GM19035 (cell line): Measurements from ENCODE around the gene CD300C.
"Not testable (repeated sequence)": the region's sequence is repeated elsewhere in the genome, so short reads cannot be mapped to it uniquely, and the experiment has no call there.

Experiments used
- ATAC-seq: cut with Tn5 transposase; IDR thresholded peaks from one replicate; pipeline ENCODE4 v1.9.1; 2021; ENCODE audit not compliant: unreplicated experiment

The CD300C gene

DNA sequence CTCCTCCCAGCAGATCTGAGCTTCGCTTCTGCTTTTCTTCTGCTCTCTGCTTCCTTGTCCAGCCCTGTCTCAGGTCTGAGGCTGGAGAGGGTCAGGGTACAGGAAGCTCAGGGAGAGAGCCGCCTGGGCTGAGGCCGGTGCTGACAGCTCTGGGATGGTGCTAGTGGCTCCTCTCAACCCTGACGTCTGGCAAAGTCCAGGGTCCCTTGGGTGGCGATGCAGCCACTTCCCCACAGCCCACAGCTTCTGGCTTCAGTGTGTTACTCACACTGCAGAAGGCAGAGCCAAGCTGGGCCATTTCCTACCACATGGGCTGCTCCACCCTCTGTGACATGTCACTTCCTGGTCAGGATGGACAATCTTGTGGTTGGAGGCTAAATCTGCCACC, at the start of gene CD300C:
Gene CD300C, minus strand, starts transcription at position 273 of the 388 bp plus-strand sequence. CDS start 333 bp downstream, outside the sequence.
- ATAC-seq: no peak

DNA sequence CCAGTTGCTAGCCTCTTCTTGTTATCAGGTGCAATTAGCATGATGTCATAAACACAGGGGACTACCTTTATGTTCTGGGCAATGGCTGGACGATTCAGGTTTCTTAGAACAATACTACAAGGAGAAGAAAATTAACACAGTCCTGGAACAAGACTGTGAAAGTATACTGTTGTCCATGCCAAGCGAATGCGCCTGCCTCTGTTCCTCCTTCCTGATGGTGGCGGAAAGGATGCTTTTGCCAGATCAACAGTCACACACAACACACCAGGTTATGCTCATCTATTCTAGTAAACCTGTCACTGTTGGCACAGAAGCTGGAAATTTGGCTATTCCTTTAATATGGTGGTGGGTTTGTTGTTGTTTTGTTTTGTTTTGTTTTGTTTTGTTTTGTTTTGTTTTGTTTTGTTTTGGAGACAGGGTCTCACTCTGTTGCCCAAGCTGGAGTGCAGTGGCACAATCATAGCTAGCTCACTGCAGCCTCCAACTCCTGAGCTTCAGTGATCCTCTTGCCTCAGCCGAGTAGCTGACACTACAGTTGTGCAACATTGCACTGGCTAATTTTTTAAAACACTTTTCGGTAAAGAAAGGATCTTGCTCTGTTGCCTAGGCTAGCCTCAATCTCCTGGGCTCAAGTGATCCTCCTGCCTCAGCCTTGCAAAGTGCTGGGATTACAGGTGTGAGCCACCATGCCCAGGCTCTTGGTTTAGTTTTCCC, 49.3 kb upstream of the CD300C start:
- ATAC-seq: no peak

DNA sequence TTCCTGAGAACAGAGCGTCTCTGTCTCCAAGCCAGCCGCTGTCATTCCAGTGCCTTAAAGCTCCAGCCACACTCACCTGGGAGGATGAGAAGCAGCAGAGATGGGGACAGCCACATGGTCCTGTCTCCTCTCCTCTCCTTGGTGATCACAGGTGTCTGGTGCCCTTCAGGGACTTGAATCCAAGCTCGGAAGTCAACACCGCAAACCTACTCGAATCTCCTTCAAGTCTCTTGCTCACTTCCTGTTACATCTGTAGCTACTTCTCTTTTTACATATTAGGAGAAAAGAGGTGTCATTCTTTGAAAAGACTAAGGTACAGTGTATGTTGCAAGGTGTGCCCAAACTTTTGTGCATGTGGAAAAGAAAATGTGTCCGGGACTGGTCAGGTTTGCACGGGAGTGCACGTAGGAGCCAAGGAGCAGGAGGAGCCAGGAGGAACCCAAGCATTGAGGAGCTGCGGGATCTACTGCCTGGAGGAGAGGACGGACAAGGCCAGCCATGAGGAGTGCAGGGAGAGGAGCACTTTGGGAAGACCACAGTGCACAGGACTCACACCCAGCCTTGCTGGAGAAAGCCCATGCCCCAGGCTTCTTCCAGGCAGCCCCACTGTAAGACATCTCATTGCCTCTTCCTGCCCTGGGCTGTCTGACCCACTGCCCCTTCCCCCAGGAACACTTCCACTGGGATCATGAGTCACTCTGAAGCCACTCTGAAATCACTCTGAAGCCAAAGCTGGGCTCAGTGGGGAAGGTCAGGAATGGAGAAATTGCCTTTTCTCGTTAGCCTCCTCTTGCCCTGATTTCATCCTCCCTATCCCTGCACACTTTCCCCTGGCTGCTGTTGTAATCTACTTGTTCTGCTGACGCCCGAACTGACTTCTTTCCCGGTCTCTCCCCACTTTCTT, 46.4 kb upstream of the CD300C start, which contains the start of gene CD300LD:
Gene CD300LD, minus strand, starts transcription at position 197 of the 904 bp plus-strand sequence. Its CDS starts 81 bp downstream, at position 116.
- no peak for ATAC-seq

DNA sequence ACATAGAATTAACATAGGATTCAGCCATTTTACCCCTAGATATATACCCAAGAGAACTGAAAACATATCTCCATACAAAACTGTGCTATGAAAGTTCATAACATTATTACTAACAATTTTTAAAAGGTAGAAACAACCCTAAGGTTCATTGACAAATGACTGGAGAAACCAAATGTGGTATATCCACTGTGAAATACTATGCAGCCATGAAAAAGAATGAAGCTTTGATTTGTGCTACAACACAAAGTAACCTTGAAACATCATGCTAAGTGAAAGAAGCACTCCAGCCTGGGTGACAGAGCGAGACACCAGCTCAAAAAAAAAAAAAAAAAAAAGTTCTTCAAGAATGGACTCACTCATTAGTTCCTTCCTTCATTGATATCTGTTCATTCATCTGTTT, 45.6 kb upstream of the CD300C start:
- ATAC-seq: no peak

DNA sequence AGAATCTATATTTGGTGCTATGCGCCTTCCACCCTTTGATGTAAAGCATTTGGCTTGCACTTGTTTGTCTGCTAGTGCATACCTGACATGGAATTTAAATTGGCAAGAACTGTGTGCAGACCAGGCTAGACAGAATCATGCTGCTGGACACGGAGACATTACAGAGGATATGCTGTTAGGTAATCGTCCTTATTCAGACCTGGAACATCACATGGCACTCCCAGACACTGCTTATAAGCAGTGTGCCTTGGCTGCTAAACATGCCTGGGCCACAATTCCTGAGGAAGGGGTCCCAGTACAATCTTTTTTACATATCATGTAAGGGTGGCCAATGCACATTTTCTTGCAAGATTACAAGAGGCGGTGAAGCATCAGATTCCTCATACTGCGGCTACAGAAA, 39.8 kb upstream of the CD300C start:
- ATAC-seq: no peak

DNA sequence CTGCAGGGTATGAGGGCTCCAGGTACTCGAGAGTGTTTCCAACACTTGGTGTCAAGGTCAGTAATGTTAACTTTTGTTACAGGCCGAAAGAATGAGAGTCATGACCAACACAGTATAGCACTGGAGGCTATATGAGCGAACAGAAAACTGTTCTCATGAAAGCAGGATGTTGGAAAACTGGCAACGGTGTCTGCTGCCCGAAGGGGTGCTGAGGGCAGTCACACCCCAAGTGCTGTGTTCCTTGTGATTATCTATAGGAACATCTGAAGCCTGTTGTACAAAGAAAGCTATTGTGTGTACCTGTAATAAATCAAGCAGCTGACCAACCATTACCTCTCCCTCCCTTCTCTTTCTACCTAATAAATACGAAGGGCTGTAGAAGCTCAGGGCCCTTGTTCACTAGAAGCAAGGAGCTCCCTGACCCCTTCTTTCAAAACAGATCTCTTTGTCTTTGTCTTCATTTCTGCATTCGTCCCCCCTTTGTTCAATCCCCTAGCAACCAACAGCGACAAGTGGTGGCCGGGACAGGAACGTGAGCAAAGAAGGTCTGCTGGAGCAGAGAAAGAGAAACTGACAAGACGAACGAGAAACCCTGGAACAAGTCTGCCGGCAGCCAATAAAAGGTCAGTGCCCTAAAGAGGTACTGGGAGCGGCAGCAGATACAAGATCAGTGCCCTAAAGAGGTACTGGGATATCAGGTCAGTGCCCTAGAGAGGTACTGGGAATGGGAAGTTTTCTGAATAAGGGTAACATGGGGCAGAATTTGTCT, 38.6 kb upstream of the CD300C start:
- ATAC-seq: no peak

DNA sequence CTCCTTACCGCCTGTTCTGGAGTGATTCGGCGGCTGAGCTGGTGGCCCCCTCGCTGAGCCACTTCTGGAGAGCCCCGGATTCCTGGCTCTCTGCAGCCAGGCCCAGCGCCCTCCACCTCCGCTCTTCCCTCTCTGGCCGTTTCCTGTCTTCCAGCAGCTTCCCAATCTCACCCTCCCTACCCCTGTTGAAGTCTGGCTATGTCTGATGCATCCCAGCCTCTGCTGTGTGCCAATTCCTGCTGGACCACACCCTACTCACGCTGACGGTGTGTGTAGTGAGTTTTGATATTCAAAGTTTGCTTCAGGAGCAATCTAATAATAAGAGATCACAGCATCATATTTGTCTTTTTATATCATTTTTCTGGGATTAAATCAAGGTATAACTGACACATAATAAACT, 36.7 kb upstream of the CD300C start:
- ATAC-seq: no peak

DNA sequence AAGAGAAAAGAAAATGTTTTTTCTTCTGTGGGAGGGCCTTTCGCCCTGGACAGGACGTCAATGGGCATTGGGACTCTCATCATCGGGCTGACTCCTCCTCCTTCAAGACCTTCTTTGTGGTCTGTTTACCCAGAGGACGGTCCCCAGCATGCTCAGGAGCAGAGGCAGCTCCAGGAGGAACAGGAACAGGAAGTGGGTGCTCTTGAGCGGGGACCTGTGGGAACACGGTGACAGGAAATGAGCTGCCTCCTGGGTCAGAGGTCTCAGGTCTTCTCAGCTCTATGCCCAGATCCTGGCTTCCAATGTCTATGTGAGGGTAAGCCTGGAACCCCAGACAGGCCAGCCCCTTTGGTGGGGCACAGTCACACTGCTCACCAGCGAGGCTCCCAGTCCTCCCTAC, 34.0 kb upstream of the CD300C start:
- ATAC-seq: no peak

DNA sequence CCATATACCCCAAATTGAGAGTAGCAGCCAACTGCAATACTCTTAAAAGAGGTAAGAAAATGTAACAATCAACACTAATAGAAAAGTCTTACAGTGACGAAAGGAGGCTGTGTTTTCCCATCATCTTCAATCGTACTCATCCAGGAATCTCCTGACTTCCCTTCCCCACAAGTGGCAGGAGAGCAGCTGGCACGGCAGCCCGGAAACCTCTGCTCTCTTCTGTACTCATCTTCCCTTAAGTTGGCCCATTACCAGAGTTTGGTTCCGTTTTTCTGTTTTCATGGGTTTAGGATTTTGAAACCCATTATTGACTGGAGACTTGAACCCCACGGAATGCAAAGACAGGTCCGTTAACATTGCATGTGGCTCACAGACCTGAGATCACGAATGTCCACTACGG, 33.1 kb upstream of the CD300C start:
- no peak for ATAC-seq

DNA sequence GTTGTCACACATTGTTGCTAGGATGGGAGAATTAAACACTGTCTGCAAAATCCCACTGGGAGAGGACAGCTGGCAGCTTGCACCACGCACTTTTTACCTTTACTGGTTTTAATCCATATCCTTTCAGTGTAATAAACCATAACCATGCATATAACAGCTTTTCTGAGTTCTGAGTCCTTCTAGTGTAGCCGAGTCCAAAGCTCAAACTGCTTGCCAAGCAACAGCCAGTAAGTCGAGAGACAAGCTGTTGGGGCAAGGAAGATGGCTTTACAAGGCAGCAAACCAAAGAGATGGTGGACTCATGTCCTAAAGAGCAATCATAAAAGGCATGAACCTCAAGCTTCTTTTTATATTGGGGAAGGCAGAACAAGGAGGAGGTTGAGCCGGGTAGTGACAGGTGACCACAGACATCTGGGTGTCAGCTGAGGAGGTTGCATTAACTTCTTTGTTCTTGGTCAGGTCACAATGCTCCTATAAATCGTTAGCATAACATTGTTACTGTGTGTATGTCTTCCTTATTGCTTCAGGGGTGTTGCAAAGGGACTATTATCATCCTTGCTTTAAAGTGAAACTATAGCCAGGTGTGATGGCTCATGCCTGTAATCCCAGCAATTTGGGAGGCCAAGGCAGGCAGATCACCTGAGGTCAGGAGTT, 28.7 kb upstream of the CD300C start:
- ATAC-seq: no peak

DNA sequence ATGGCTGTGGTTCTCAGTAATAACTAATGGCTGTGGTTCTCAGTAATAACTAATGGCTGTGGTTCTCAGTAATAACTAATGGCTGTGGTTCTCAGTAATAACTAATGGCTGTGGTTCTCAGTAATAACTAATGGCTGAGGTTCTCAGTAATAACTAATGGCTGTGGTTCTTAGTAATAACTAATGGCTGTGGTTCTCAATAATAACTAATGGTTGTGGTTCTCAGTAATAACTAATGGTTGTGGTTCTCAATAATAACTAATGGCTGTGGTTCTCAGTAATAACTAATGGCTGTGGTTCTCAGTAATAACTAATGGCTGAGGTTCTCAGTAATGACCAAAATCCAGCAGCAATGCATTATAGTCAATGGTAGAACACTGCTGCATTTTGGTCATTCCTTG, 27.7 kb upstream of the CD300C start:
- ATAC-seq: not testable (repeated sequence)

DNA sequence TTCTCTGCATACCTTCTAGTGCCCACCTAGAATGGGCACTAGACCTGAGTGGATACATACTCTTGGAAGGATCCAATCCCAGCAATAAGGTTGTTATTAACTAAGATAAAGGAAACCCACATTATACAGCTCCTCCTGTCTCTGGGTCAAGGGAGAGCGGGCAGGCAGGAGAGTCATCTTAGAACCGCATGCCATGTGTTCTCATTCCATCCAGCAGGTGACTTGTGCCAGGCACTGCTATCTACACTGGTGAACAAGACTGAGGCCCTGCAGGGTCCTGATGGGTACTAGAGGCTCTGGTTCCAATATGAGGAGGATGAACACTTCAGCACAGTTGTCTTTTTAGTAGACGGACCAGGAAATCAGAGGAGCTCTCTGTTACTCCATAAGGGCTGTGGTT, 27.3 kb upstream of the CD300C start:
- ATAC-seq: no peak

DNA sequence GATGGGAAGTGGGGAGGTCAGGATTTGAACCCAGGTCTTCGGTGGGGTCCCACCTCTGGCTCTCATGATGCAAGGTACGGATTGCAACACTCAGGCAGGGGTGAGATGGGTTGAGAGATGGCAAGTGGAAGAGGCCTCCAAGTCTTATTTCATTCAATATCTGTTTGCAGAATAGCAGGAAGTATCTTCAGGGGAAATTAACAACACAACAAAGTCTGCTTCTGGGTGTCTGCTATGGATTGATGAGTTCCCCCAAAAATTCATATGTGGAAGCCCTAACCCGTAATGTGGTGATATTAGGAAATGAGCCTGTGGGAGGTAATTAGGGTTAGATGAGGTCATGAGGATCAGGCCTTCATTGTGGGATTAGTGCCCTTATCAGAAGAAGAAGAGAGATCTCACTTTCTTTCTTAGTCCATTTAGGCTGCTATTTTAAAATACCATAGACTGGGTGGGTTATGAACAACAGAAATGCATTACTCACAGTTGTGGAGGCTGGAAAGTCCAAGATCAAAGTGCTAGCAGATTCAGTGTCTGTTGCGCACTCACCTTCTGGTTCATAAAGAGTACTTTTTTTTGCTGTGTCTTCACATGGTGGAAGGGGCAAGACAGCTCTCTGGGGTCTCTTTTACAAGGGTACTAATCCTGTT, 25.8 kb upstream of the CD300C start:
- no peak for ATAC-seq

DNA sequence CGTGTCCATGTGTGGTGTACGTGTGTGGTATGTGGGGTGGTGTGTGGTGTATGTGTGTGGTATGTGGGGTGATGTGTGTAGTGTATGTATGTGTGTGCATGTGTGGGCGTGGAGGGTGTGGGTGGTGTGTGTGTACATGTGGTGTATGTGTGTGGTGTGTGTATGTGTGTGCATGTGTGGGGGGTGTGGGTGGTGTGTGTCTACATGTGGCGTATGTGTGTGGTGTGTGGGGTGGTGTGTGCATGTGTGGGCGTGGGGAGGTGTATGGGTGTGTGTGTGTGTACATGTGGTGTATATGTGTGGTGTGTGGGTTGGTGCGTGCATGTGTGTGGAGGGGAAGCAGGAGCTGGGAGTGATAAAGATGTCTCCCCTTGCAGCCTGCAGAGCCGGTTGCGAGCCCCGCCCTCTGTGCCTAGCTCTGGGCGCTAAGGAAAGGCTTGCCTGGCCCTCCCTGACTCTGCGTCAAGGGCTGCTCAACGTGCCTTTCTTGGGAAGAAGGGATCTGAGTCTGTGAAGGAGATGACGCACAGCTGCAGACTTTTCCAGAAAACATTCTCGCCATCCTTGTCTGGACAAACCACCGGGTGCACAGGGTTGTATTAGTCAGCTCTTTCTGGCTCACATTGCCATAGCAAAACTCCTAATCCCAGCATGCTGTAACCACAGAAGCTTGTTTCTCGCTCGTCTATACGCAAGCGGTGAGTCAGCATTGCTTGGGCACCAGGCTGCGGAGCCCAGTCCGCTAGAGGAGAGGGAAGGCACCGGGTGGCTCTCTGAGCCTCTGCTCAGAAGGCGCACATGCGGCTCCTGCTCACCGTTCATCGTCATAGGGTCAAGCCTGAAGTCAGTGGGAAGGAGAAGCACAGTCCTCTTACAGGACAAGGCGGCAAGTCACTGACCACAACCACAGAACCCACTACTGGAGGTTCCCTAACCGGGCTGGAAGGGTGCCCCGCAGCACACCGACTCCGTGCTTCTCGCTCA, 23.4 kb upstream of the CD300C start:
- no peak for ATAC-seq

DNA sequence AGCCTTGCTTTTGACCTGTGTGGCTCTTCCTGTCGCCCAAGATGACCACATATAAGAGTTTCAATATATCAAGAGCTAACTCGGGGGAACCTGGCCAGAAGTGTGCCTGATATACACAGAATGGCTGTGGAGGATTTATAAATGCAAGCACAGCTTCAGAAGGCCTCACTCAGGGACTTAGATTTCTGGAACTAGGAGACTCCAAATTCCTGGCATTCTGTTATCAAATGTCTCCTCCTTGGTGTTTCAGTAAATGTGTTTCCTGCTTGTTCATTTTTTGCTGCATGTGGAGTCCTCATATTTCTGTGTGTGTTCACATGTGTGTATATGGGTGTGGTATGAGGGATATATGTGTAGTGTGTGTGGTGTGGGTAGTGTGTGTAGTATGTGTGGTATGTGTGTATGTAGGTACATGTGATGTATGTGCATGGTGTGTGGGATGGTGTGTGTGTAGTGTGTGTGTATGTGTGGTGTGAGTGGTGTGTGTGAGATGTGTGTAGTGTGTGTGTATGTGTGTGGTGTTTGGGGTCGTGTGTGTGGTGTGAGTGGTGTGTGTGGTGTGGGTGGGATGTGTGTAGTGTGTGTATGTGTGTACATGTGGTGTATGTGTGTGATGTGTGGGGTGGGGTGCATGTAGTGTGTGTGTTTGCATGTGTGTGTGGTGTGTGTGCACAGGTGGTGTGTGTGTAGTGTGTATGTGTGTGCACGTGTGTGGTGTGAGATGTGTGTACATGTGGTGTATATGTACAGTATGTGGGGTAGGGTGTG, 22.4 kb upstream of the CD300C start:
- no peak for ATAC-seq

DNA sequence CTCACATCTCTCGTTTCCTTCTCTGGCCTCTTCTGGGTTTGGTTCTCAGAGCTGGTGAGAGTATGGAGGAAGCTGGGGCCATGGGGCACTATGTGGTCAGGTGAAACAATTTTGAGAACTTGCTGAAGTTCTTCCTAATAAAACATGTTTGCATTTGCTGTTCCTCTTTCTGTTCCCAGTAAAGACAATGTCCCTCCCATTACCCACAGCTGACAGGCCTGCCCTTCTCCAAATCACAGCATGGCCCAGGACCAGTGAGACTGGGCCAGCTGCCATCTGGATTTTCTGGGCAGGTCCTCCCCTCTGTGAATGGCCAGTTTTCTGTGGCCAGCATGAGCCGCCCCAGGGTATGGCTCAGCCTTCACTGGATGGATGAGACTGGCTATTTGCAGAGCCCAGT, 21.5 kb upstream of the CD300C start, which contains the start of gene CD300H:
Gene CD300H, minus strand, starts transcription at position 113 of the 400 bp plus-strand sequence.
- no peak for ATAC-seq

DNA sequence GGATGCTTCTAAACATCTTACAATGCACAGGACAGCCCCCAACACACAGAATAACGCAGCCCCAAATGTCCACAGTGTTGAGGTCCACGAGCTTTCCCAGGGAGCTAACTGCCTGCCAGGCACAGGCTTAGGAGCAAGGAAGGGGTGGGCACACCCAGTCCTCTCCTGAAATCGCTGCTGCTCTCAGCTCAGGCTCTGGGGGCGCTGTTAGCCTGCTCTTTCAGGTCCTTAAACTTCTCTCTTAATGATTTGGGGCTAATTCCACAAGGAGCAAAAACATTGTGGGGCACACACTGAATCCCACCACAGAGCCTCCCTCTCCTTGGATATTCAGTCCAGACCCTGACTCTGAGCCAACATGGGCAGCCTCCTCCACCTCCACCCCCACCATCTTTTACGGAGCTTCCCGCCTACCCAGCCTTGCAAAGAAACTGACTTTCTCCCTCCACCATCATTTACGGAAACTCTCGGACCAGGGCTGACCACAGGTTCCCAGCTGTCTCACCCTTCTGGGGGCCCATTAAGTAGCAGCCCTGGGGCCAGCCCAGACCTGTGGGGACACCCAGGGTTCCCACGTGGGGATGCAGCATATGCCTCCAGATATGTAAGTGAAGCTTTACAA, 20.3 kb upstream of the CD300C start:
- ATAC-seq: no peak

DNA sequence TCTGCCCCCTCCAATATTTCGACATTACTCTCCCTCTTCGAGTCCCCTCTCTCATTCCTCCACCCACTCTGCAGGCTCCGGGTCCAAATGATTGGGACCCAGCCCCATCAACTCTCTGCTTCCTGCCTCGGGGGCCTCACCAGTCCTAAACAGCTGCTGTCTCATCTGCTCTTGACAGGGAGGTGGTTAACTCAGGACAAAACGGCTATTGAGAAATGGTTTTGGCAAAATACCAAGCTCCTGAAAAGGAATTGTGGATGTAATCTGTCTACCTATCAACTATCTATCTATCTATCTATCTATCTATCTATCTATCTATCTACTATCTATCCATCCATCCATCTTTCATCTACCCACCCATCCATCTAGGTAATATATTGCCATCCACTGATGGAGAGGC, 19.2 kb upstream of the CD300C start:
- ATAC-seq: no peak
